Neural cell (in vitro differentiated cells): ENCODE measurements around the gene NDE1. TPM values are rescaled to one million over a fixed set of nuclear protein-coding genes. Genes with fewer than 3 reads are reported as not detected.

Experiments used
- H2AFZ ChIP-seq: fragments of 200-600, 300-800 bp; sonication (generic), shearing (Covaris generic); 2 replicates; pipeline ENCODE4 v1.6.0; 2014; ENCODE audit warnings: low read depth, mild to moderate bottlenecking, antibody characterized with exemption, low read length, moderate library complexity
- H3F3A ChIP-seq: fragments of 200-600 bp; shearing (Covaris generic); 2 replicates; pipeline ENCODE4 v1.6.1; 2016; ENCODE audit warnings: mild to moderate bottlenecking, moderate library complexity, mixed read lengths, antibody characterized with exemption, low read length; ENCODE audit not compliant: insufficient read depth, poor library complexity, severe bottlenecking
- H3K27ac ChIP-seq: fragments of 200-600, 300-800 bp; sonication (generic), shearing (Covaris generic); 2 replicates; pipeline ENCODE4 v1.5.1; 2014; ENCODE audit warnings: mild to moderate bottlenecking, low read length, moderate library complexity
- H3K27me3 ChIP-seq: fragments of 300-800, 200-600 bp; sonication (generic), shearing (Covaris generic); 2 replicates; pipeline ENCODE4 v1.6.0; 2014; ENCODE audit warnings: mild to moderate bottlenecking, low read depth, low read length, moderate library complexity; ENCODE audit not compliant: insufficient read depth
- H3K36me3 ChIP-seq: fragments of 300-800, 200-600 bp; sonication (generic), shearing (Covaris generic); 2 replicates; pipeline ENCODE4 v1.5.1; 2014; ENCODE audit warnings: mild to moderate bottlenecking, antibody characterized with exemption, low read length, moderate library complexity; ENCODE audit not compliant: insufficient read depth
- H3K4me2 ChIP-seq: fragments of 300-800, 200-600 bp; sonication (generic), shearing (Covaris generic); 2 replicates; pipeline ENCODE4 v1.6.0; 2014; ENCODE audit warnings: mild to moderate bottlenecking, low read length
- H3K4me3 ChIP-seq: fragments of 300-800, 200-600 bp; sonication (generic), shearing (Covaris generic); 2 replicates; pipeline ENCODE4 v1.5.1; 2014; ENCODE audit warnings: mild to moderate bottlenecking, low read length, moderate library complexity
- H3K79me2 ChIP-seq: fragments of 200-600 bp; shearing (Covaris generic); replicated peaks from 2 replicates; pipeline ENCODE4 v1.6.0; 2014; ENCODE audit warnings: mild to moderate bottlenecking, low read length, moderate library complexity; ENCODE audit not compliant: insufficient read depth
- H3K9ac ChIP-seq: fragments of 300-800, 200-600 bp; sonication (generic), shearing (Covaris generic); 2 replicates; pipeline ENCODE4 v1.6.1; 2016; ENCODE audit warnings: mild to moderate bottlenecking, low read length, mixed read lengths
- H3K9me2 ChIP-seq: fragments of 200-600 bp; shearing (Covaris generic); 2 replicates; pipeline ENCODE4 v1.6.1; 2016; ENCODE audit warnings: mild to moderate bottlenecking, low read length, mixed read lengths; ENCODE audit not compliant: insufficient read depth
- H3K9me3 ChIP-seq: fragments of 200-600, 300-800 bp; sonication (generic), shearing (Covaris generic); 2 replicates; pipeline ENCODE4 v1.6.1; 2016; ENCODE audit warnings: mild to moderate bottlenecking, mixed run types, low read length, moderate library complexity, mixed read lengths
- H4K20me1 ChIP-seq: fragments of 200-600 bp; shearing (Covaris generic); 2 replicates; pipeline ENCODE4 v1.6.1; 2016; ENCODE audit warnings: mild to moderate bottlenecking, mixed run types; ENCODE audit not compliant: insufficient read depth
- EP300 ChIP-seq: fragments of 450-650 bp; conservative IDR thresholded peaks from 2 replicates; pipeline ENCODE4 v1.6.1; 2014; ENCODE audit warnings: antibody characterized with exemption, mild to moderate bottlenecking, moderate library complexity; ENCODE audit not compliant: poor library complexity, severe bottlenecking
- EZH2 ChIP-seq: fragments of 200-600, 300-800 bp; shearing (Covaris generic), sonication (generic); IDR thresholded peaks from 2 replicates; pipeline ENCODE4 v1.6.1; 2014; ENCODE audit warnings: antibody characterized with exemption, low read length, borderline replicate concordance, mild to moderate bottlenecking; ENCODE audit not compliant: insufficient read depth, poor library complexity, severe bottlenecking
- MXI1 ChIP-seq: fragments of 450-650 bp; conservative IDR thresholded peaks from 2 replicates; pipeline ENCODE4 v1.6.1; 2014; ENCODE audit warnings: antibody characterized with exemption, mild to moderate bottlenecking; ENCODE audit not compliant: poor library complexity, severe bottlenecking
- POLR2AphosphoS5 ChIP-seq: IDR thresholded peaks from 2 replicates; pipeline ENCODE4 v1.6.1; 2012
- RAD21 ChIP-seq: fragments of 450-650 bp; conservative IDR thresholded peaks from 2 replicates; pipeline ENCODE4 v1.6.1; 2014; ENCODE audit warnings: antibody characterized with exemption, mild to moderate bottlenecking, moderate library complexity
- SMC3 ChIP-seq: fragments of 450-650 bp; conservative IDR thresholded peaks from 2 replicates; pipeline ENCODE4 v1.6.1; 2014; ENCODE audit warnings: antibody characterized with exemption, mild to moderate bottlenecking, moderate library complexity; ENCODE audit not compliant: poor library complexity
- TAF1 ChIP-seq: IDR thresholded peaks from 2 replicates; pipeline ENCODE4 v1.6.1; 2012; ENCODE audit warnings: low read depth
- polyA plus RNA-seq: library from polyadenylated mRNA; depleted of rRNA; stranded (reverse); fragments of >200 nt; gene quantifications from 2 replicates; pipeline ENCODE4 v1.2.3, GENCODE V29; 2014
- TF ChIP-seq, protein P1 (sequence below): IDR thresholded peaks from 2 replicates; pipeline ENCODE4 v1.6.1; 2012; ENCODE audit warnings: borderline replicate concordance
- TF ChIP-seq, protein P2 (sequence below): fragments of 450-650 bp; IDR thresholded peaks from 2 replicates; pipeline ENCODE4 v1.5.1; 2014; ENCODE audit warnings: antibody characterized with exemption, mild to moderate bottlenecking, moderate library complexity; ENCODE audit not compliant: poor library complexity, severe bottlenecking

Gene NDE1
- polyA plus RNA-seq, 1 donor from 2014 or later = not detected

DNA sequence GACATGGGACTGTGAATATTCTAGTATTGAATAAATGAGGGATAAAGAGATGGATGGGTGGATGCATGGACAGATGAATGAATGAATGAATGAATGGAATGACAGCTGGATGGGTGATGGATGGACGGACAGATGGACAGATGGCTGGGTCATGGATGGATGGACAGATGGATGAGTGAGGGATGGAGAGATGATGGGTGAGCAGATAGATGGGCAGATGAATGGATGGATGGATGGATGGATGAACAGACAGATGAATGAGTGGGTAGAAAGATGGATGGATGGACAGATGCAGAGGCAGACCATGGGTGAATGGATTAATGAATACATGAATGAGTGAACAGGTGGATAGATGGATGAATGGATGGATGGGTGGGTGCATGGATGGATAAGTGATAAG, 110.1 kb downstream of the NDE1 start:
- H4K20me1 ChIP-seq = no peaks in the 10 kb centered on the region
- H3K36me3 ChIP-seq = no peaks in the 10 kb centered on the region
- no peaks in the 10 kb centered on the region for H3F3A ChIP-seq
- no peak overlapping the region for H3K4me3 ChIP-seq
- H3K27ac ChIP-seq = no peak overlapping the region
- H3K27me3 ChIP-seq = no peaks in the 10 kb centered on the region
- H3K9ac ChIP-seq = no peak overlapping the region
- H2AFZ ChIP-seq = no peak overlapping the region
- no peaks in the 10 kb centered on the region for H3K79me2 ChIP-seq
- H3K4me2 ChIP-seq = no peak overlapping the region
- H3K9me2 ChIP-seq = no peaks in the 10 kb centered on the region
- H3K9me3 ChIP-seq = no peaks in the 10 kb centered on the region
- TF ChIP-seq EP300 = no peak
- no peak for TF ChIP-seq RAD21
- TF ChIP-seq MXI1 = no peak
- TF ChIP-seq, protein P1, sequence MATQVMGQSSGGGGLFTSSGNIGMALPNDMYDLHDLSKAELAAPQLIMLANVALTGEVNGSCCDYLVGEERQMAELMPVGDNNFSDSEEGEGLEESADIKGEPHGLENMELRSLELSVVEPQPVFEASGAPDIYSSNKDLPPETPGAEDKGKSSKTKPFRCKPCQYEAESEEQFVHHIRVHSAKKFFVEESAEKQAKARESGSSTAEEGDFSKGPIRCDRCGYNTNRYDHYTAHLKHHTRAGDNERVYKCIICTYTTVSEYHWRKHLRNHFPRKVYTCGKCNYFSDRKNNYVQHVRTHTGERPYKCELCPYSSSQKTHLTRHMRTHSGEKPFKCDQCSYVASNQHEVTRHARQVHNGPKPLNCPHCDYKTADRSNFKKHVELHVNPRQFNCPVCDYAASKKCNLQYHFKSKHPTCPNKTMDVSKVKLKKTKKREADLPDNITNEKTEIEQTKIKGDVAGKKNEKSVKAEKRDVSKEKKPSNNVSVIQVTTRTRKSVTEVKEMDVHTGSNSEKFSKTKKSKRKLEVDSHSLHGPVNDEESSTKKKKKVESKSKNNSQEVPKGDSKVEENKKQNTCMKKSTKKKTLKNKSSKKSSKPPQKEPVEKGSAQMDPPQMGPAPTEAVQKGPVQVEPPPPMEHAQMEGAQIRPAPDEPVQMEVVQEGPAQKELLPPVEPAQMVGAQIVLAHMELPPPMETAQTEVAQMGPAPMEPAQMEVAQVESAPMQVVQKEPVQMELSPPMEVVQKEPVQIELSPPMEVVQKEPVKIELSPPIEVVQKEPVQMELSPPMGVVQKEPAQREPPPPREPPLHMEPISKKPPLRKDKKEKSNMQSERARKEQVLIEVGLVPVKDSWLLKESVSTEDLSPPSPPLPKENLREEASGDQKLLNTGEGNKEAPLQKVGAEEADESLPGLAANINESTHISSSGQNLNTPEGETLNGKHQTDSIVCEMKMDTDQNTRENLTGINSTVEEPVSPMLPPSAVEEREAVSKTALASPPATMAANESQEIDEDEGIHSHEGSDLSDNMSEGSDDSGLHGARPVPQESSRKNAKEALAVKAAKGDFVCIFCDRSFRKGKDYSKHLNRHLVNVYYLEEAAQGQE = no peak
- TF ChIP-seq SMC3 = no peak
- TF ChIP-seq EZH2 = no peak
- no peak for TF ChIP-seq TAF1
- no peak for TF ChIP-seq POLR2AphosphoS5
- TF ChIP-seq, protein P2, sequence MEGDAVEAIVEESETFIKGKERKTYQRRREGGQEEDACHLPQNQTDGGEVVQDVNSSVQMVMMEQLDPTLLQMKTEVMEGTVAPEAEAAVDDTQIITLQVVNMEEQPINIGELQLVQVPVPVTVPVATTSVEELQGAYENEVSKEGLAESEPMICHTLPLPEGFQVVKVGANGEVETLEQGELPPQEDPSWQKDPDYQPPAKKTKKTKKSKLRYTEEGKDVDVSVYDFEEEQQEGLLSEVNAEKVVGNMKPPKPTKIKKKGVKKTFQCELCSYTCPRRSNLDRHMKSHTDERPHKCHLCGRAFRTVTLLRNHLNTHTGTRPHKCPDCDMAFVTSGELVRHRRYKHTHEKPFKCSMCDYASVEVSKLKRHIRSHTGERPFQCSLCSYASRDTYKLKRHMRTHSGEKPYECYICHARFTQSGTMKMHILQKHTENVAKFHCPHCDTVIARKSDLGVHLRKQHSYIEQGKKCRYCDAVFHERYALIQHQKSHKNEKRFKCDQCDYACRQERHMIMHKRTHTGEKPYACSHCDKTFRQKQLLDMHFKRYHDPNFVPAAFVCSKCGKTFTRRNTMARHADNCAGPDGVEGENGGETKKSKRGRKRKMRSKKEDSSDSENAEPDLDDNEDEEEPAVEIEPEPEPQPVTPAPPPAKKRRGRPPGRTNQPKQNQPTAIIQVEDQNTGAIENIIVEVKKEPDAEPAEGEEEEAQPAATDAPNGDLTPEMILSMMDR = no peak

DNA sequence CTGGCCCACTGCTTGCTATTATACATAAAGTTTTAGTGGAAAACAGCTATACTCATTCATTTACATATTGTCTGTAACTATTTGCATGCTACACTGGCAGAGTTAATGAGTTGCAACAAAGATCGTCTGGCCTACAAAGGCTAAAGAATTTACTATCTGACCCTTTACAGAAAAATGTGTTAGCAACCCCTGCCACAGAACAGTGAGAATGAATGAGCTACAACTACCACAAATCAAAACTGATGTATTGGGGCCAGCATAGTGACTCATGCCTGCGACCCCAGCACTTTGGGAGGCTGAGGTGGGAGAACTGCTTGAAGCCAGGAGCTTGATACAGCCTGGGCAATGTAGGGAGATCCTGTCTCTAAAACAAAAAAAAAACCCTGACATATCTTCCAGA, 114.1 kb downstream of the NDE1 start:
- TF ChIP-seq TAF1 = no peak
- TF ChIP-seq MXI1 = no peak
- no peak for TF ChIP-seq EZH2
- no peak for TF ChIP-seq SMC3
- no peak for TF ChIP-seq EP300
- TF ChIP-seq POLR2AphosphoS5 = no peak
- no peak for TF ChIP-seq RAD21
- TF ChIP-seq, protein P2 = no peak
- TF ChIP-seq, protein P1 = no peak
- Histone ChIP-seq H3K9ac (no peak overlapping the region), H4K20me1 (no peaks in the 10 kb centered on the region), H3K36me3 (no peaks in the 10 kb centered on the region), H3K9me3 (no peaks in the 10 kb centered on the region), H3K4me2 (no peak overlapping the region), H3K27ac (no peak overlapping the region), H2AFZ (no peak overlapping the region), H3K79me2 (no peaks in the 10 kb centered on the region), H3F3A (no peaks in the 10 kb centered on the region), H3K4me3 (no peak overlapping the region), H3K9me2 (no peaks in the 10 kb centered on the region), H3K27me3 (no peaks in the 10 kb centered on the region)
